Dendritic cell treated with granulocyte-macrophage colony-stimulating factor and Interleukin-4, amounts not matched to agents 40 ng/mL and 50 ng/mL, for 4 days (primary cell): ENCODE measurements around the gene LMOD3.

ENCODE experiments used
- H3K27ac Mint-ChIP-seq: one replicate; pipeline ENCODE4 v1.8.0; 2022; ENCODE audit warnings: mild to moderate bottlenecking, mixed read lengths
- H3K27me3 Mint-ChIP-seq: one replicate; pipeline ENCODE4 v1.8.0; 2022; ENCODE audit warnings: mild to moderate bottlenecking, mixed read lengths
- H3K36me3 Mint-ChIP-seq: one replicate; pipeline ENCODE4 v1.8.0; 2022; ENCODE audit warnings: low read depth, mixed read lengths
- H3K4me1 Mint-ChIP-seq: one replicate; pipeline ENCODE4 v1.8.0; 2022; ENCODE audit warnings: low read depth, mixed read lengths
- H3K4me3 Mint-ChIP-seq: one replicate; pipeline ENCODE4 v1.8.0; 2022; ENCODE audit warnings: mild to moderate bottlenecking, moderate library complexity, mixed read lengths
- H3K9me3 Mint-ChIP-seq: one replicate; pipeline ENCODE4 v1.8.0; 2022; ENCODE audit warnings: mixed read lengths
- intact Hi-C: fragments of 100-400 bp; cut with micrococcal nuclease; formaldehyde crosslinking; loops from one replicate; pipeline ENCODE4 v1.15.0; 2022

The LMOD3 gene

GRCh38 chr3:69142090-69142489 is 19.7 kb upstream of the LMOD3 start:
- H3K27ac Mint-ChIP-seq = no peak overlapping the region
- peaks cover 14% of the 10 kb centered on the region for H3K4me1 Mint-ChIP-seq
- intact Hi-C loops = no loop called here
- H3K36me3 Mint-ChIP-seq = no peaks in the 10 kb centered on the region
- no peaks in the 10 kb centered on the region for H3K9me3 Mint-ChIP-seq
- no peaks in the 10 kb centered on the region for H3K27me3 Mint-ChIP-seq
- no peak overlapping the region for H3K4me3 Mint-ChIP-seq

- H3K27me3 Mint-ChIP-seq = peaks cover 3% of the 10 kb centered on the region
- no peak overlapping the region for H3K27ac Mint-ChIP-seq
- peaks cover 14% of the 10 kb centered on the region for H3K4me1 Mint-ChIP-seq
- intact Hi-C loops = no loop called here
- no peak overlapping the region for H3K4me3 Mint-ChIP-seq
- no peaks in the 10 kb centered on the region for H3K36me3 Mint-ChIP-seq
- H3K9me3 Mint-ChIP-seq = no peaks in the 10 kb centered on the region
Observed at GRCh38 chr3:69141313-69141712, 18.9 kb upstream of the LMOD3 start.

GRCh38 chr3:69137412-69137811 is 15.0 kb upstream of the LMOD3 start:
- H3K4me3 Mint-ChIP-seq = no peak overlapping the region
- no peaks in the 10 kb centered on the region for H3K36me3 Mint-ChIP-seq
- intact Hi-C loops = no loop called here
- no peak overlapping the region for H3K27ac Mint-ChIP-seq
- peaks cover 5% of the 10 kb centered on the region for H3K9me3 Mint-ChIP-seq
- peaks cover 3% of the 10 kb centered on the region for H3K27me3 Mint-ChIP-seq
- no peaks in the 10 kb centered on the region for H3K4me1 Mint-ChIP-seq

- no peaks in the 10 kb centered on the region for H3K36me3 Mint-ChIP-seq
- intact Hi-C loops = no loop called here
- H3K27ac Mint-ChIP-seq = no peak overlapping the region
- H3K4me3 Mint-ChIP-seq = no peak overlapping the region
- H3K9me3 Mint-ChIP-seq = peaks cover 7% of the 10 kb centered on the region
- no peaks in the 10 kb centered on the region for H3K4me1 Mint-ChIP-seq
- peaks cover 3% of the 10 kb centered on the region for H3K27me3 Mint-ChIP-seq
Observed at GRCh38 chr3:69137005-69137404, 14.6 kb upstream of the LMOD3 start.

- H3K4me1 Mint-ChIP-seq = no peaks in the 10 kb centered on the region
- H3K36me3 Mint-ChIP-seq = no peaks in the 10 kb centered on the region
- H3K9me3 Mint-ChIP-seq = peaks cover 7% of the 10 kb centered on the region
- H3K4me3 Mint-ChIP-seq = no peak overlapping the region
- intact Hi-C loops = no loop called here
- H3K27ac Mint-ChIP-seq = no peak overlapping the region
- H3K27me3 Mint-ChIP-seq = no peaks in the 10 kb centered on the region
Observed at GRCh38 chr3:69130689-69131088, 8.3 kb upstream of the LMOD3 start.

GRCh38 chr3:69129531-69129930 is 7.1 kb upstream of the LMOD3 start:
- Mint-ChIP-seq H3K27me3 (no peaks in the 10 kb centered on the region), H3K27ac (no peak overlapping the region), H3K4me3 (no peak overlapping the region), H3K9me3 (peaks cover 7% of the 10 kb centered on the region), H3K4me1 (no peaks in the 10 kb centered on the region), H3K36me3 (no peaks in the 10 kb centered on the region)
- intact Hi-C loops = no loop called here

- Mint-ChIP-seq H3K27ac (no peak overlapping the region), H3K9me3 (peaks cover 7% of the 10 kb centered on the region), H3K36me3 (no peaks in the 10 kb centered on the region), H3K4me3 (no peak overlapping the region), H3K4me1 (no peaks in the 10 kb centered on the region), H3K27me3 (no peaks in the 10 kb centered on the region)
- intact Hi-C loops = no loop called here
Observed at GRCh38 chr3:69128509-69128908, 6.1 kb upstream of the LMOD3 start.

GRCh38 chr3:69126999-69127398 is 4.6 kb upstream of the LMOD3 start:
- Mint-ChIP-seq H3K4me3 (no peak overlapping the region), H3K36me3 (no peaks in the 10 kb centered on the region), H3K4me1 (no peaks in the 10 kb centered on the region), H3K27ac (no peak overlapping the region), H3K9me3 (no peaks in the 10 kb centered on the region), H3K27me3 (no peaks in the 10 kb centered on the region)
- intact Hi-C loops = no loop called here

GRCh38 chr3:69126216-69126615 is 3.8 kb upstream of the LMOD3 start:
- Mint-ChIP-seq H3K4me3 (no peak overlapping the region), H3K9me3 (no peaks in the 10 kb centered on the region), H3K27ac (no peak overlapping the region), H3K4me1 (no peaks in the 10 kb centered on the region), H3K36me3 (no peaks in the 10 kb centered on the region), H3K27me3 (no peaks in the 10 kb centered on the region)
- intact Hi-C loops = no loop called here

- no peak overlapping the region for H3K27ac Mint-ChIP-seq
- no peak overlapping the region for H3K4me3 Mint-ChIP-seq
- no peaks in the 10 kb centered on the region for H3K9me3 Mint-ChIP-seq
- no peaks in the 10 kb centered on the region for H3K36me3 Mint-ChIP-seq
- H3K4me1 Mint-ChIP-seq = no peaks in the 10 kb centered on the region
- no peaks in the 10 kb centered on the region for H3K27me3 Mint-ChIP-seq
- intact Hi-C loops = loop anchor here (2.0 kb wide), 1 partner anchor 549 kb away; no protein-coding TSS in a partner anchor
Observed at GRCh38 chr3:69121950-69122349, 445 bp downstream of the LMOD3 start.

GRCh38 chr3:69121513-69121912 is 882 bp downstream of the LMOD3 start:
- no peaks in the 10 kb centered on the region for H3K9me3 Mint-ChIP-seq
- H3K4me3 Mint-ChIP-seq = no peak overlapping the region
- intact Hi-C loops = loop anchor here (2.0 kb wide), 1 partner anchor 549 kb away; no protein-coding TSS in a partner anchor
- H3K4me1 Mint-ChIP-seq = no peaks in the 10 kb centered on the region
- H3K27ac Mint-ChIP-seq = no peak overlapping the region
- H3K36me3 Mint-ChIP-seq = no peaks in the 10 kb centered on the region
- H3K27me3 Mint-ChIP-seq = no peaks in the 10 kb centered on the region

- intact Hi-C loops = loop anchor here (2.0 kb wide), 1 partner anchor 550 kb away; no protein-coding TSS in a partner anchor
- Mint-ChIP-seq H3K27me3 (no peaks in the 10 kb centered on the region), H3K27ac (no peak overlapping the region), H3K4me1 (no peaks in the 10 kb centered on the region), H3K36me3 (no peaks in the 10 kb centered on the region), H3K4me3 (no peak overlapping the region), H3K9me3 (no peaks in the 10 kb centered on the region)
Observed at GRCh38 chr3:69120879-69121464, 1.4 kb downstream of the LMOD3 start.

- Mint-ChIP-seq H3K27ac (no peak overlapping the region), H3K4me3 (no peak overlapping the region), H3K27me3 (no peaks in the 10 kb centered on the region), H3K9me3 (no peaks in the 10 kb centered on the region), H3K36me3 (no peaks in the 10 kb centered on the region), H3K4me1 (no peaks in the 10 kb centered on the region)
- intact Hi-C loops = loop anchor here (2.0 kb wide), 1 partner anchor 551 kb away; no protein-coding TSS in a partner anchor
Observed at GRCh38 chr3:69119681-69120080, 2.7 kb downstream of the LMOD3 start.

- H3K9me3 Mint-ChIP-seq = no peaks in the 10 kb centered on the region
- H3K4me1 Mint-ChIP-seq = no peaks in the 10 kb centered on the region
- intact Hi-C loops = no loop called here
- H3K27me3 Mint-ChIP-seq = no peaks in the 10 kb centered on the region
- no peak overlapping the region for H3K27ac Mint-ChIP-seq
- H3K36me3 Mint-ChIP-seq = no peaks in the 10 kb centered on the region
- H3K4me3 Mint-ChIP-seq = no peak overlapping the region
Observed at GRCh38 chr3:69119138-69119537, 3.3 kb downstream of the LMOD3 start.

GRCh38 chr3:69118555-69118954 is 3.8 kb downstream of the LMOD3 start:
- Mint-ChIP-seq H3K27me3 (no peaks in the 10 kb centered on the region), H3K9me3 (no peaks in the 10 kb centered on the region), H3K4me1 (no peaks in the 10 kb centered on the region), H3K4me3 (no peak overlapping the region), H3K27ac (no peak overlapping the region), H3K36me3 (no peaks in the 10 kb centered on the region)
- intact Hi-C loops = no loop called here
